NCI-H774 (cell line): ENCODE data around the gene AIPL1.
"Not testable (repeated sequence)": the region's sequence is repeated elsewhere in the genome, so short reads cannot be mapped to it uniquely, and the experiment has no call there.

ENCODE experiments used
- DNase-seq: peaks from one replicate; lab custom pipeline; 2025; lab: John Stamatoyannopoulos, UW

AIPL1 gene

GRCh38 chr17:6435051-6435450 lies at the start of gene AIPL1:
TSS of gene AIPL1 (minus strand) at chr17:6435121. CDS start at chr17:6435104, 17 bp downstream.
- DNase-seq: no peak

GRCh38 chr17:6483507-6483906 lies 48.6 kb upstream of the AIPL1 start:
- no peak for DNase-seq

GRCh38 chr17:6482796-6483195 lies 47.9 kb upstream of the AIPL1 start:
- not testable (repeated sequence) for DNase-seq

GRCh38 chr17:6482105-6482455 lies 47.2 kb upstream of the AIPL1 start:
- no peak for DNase-seq

GRCh38 chr17:6480303-6480675 lies 45.4 kb upstream of the AIPL1 start:
- DNase-seq: no peak

- no peak for DNase-seq
Measured at GRCh38 chr17:6479622-6480302, 44.8 kb upstream of the AIPL1 start.

GRCh38 chr17:6478486-6478885 lies 43.6 kb upstream of the AIPL1 start:
- DNase-seq: no peak

- no peak for DNase-seq
Measured at GRCh38 chr17:6477831-6478383, 43.0 kb upstream of the AIPL1 start.

- DNase-seq: no peak
Measured at GRCh38 chr17:6476810-6477179, 41.9 kb upstream of the AIPL1 start.

- DNase-seq: no peak
Measured at GRCh38 chr17:6476076-6476809, 41.3 kb upstream of the AIPL1 start.

GRCh38 chr17:6475411-6475810 lies 40.5 kb upstream of the AIPL1 start:
- DNase-seq: no peak

GRCh38 chr17:6474906-6475305 lies 40.0 kb upstream of the AIPL1 start:
- DNase-seq: no peak

- DNase-seq: no peak
Measured at GRCh38 chr17:6474376-6474775, 39.5 kb upstream of the AIPL1 start.

GRCh38 chr17:6473128-6473767 lies 38.3 kb upstream of the AIPL1 start:
- DNase-seq: peak; percentile 10

GRCh38 chr17:6472517-6472916 lies 37.6 kb upstream of the AIPL1 start:
- no peak for DNase-seq

- no peak for DNase-seq
Measured at GRCh38 chr17:6471531-6472465, 36.9 kb upstream of the AIPL1 start.

- no peak for DNase-seq
Measured at GRCh38 chr17:6470751-6471521, 36.0 kb upstream of the AIPL1 start.

- DNase-seq: no peak
Measured at GRCh38 chr17:6470146-6470718, 35.3 kb upstream of the AIPL1 start.

- no peak for DNase-seq
Measured at GRCh38 chr17:6468051-6468790, 33.3 kb upstream of the AIPL1 start.

- no peak for DNase-seq
Measured at GRCh38 chr17:6467567-6467966, 32.6 kb upstream of the AIPL1 start.
